ENCODE results near the gene TRAF3IP1.

The TRAF3IP1 gene

GRCh38 chr2:238336793-238337444, 16.6 kb downstream of the TRAF3IP1 start:
- H3K4me3 ChIP-seq (ENCODE audit: low read depth, low read length), result no peak overlapping the region
- TF ChIP-seq, protein P1, sequence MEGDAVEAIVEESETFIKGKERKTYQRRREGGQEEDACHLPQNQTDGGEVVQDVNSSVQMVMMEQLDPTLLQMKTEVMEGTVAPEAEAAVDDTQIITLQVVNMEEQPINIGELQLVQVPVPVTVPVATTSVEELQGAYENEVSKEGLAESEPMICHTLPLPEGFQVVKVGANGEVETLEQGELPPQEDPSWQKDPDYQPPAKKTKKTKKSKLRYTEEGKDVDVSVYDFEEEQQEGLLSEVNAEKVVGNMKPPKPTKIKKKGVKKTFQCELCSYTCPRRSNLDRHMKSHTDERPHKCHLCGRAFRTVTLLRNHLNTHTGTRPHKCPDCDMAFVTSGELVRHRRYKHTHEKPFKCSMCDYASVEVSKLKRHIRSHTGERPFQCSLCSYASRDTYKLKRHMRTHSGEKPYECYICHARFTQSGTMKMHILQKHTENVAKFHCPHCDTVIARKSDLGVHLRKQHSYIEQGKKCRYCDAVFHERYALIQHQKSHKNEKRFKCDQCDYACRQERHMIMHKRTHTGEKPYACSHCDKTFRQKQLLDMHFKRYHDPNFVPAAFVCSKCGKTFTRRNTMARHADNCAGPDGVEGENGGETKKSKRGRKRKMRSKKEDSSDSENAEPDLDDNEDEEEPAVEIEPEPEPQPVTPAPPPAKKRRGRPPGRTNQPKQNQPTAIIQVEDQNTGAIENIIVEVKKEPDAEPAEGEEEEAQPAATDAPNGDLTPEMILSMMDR (IDR thresholded peaks at IDR 0.05; ENCODE audit: insufficient read depth, low read length, missing control alignments), result no peak
- no peak for DNase-seq (ENCODE audit: low read depth, low spot score)
- ChIA-PET POLR2A (interaction anchor here (0.5 kb wide), 1 partner anchor 34 kb away, joined by 3 read pairs; no protein-coding TSS in a partner anchor), CTCF (interaction anchor here (1.0 to 1.4 kb wide), 3 partner anchors 8 to 21 kb away, joined by 3 to 4 read pairs (median 3); no protein-coding TSS in a partner anchor)

DNA sequence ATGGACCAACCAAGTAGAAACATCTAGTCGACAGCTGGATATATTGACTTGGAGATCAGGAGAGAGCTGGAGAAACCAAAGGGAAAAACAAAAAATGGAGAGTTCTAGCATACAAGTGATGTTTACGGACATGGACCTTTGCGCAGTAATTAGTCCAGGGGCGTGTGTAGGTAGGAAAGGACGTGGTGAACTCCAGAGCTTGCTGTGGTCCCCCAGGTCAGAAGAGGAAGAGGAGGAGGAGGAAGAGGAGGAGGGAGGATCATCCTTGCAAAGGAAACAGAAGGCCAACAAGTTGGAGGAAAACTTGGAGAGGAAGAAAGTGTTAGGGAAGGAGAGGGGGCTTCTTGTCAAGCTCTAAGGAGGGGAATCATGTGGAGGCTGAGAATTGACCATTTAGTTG, 17.5 kb downstream of the TRAF3IP1 start:
- ChIA-PET POLR2A (interaction anchor here (0.5 kb wide), 1 partner anchor 33 kb away, joined by 3 read pairs; no protein-coding TSS in a partner anchor), CTCF (interaction anchor here (1.1 to 1.6 kb wide), 2 partner anchors 8 to 20 kb away, joined by 3 to 4 read pairs; no protein-coding TSS in a partner anchor)
- no peak overlapping the region for H3K4me3 ChIP-seq (ENCODE audit: low read depth, low read length)
- TF ChIP-seq, protein P1 (IDR thresholded peaks at IDR 0.05; ENCODE audit: insufficient read depth, low read length, missing control alignments), result no peak
- no peak for DNase-seq (ENCODE audit: low read depth, low spot score)

- TF ChIP-seq, protein P1 (IDR thresholded peaks at IDR 0.05; ENCODE audit: insufficient read depth, low read length, missing control alignments), result no peak
- ChIA-PET POLR2A (no interaction called here), CTCF (interaction anchor here (1.1 to 1.6 kb wide), 2 partner anchors 9 to 19 kb away, joined by 3 to 4 read pairs; no protein-coding TSS in a partner anchor)
- no peak overlapping the region for H3K4me3 ChIP-seq (ENCODE audit: low read depth, low read length)
- DNase-seq (ENCODE audit: low read depth, low spot score), result no peak
These were observed 18.5 kb downstream of the TRAF3IP1 start for GRCh38 chr2:238338710-238339394.

DNA sequence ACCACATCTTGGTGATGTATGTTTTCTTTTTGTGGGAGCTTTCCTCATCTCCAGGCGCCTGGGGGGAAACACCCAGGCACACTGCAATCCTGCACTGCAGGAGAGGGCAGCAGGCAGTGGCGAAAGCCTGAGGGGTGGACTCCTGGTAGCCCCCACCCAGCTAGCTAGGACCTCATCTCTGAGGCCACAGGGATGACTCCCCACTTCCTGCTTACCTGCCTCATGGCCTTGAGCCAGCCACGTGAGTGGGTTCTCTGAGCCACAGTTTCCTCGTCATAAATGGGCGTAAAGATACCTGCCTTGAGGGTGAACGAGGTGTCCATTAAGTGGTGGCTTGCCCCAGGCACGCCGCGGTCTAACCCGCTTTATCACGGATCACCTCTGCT, 19.1 kb downstream of the TRAF3IP1 start:
- DNase-seq (ENCODE audit: low read depth, low spot score), result no peak
- CTCF ChIA-PET, result no interaction called here
- POLR2A ChIA-PET, result no interaction called here
- TF ChIP-seq, protein P1 (IDR thresholded peaks at IDR 0.05; ENCODE audit: insufficient read depth, low read length, missing control alignments), result no peak
- H3K4me3 ChIP-seq (ENCODE audit: low read depth, low read length), result no peak overlapping the region

DNA sequence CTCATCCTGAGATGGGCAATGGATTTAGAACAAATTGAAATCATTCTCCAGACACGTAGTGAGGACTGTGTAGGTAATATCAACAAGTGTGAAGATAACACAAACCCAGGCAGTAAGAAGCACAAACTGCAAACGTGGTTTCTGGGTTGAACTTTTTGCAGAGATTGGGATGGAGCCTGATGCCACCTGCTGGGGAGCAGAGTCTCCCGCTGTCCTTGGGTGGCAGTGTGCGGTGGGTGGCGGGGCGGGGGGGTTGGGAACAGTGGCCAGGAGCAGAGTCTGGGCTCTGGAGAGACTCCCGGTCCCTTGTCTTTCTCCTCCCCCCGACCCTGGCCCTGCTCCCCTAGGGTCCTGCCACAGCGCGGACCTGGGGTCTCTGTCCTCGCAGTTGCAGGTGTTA, 19.5 kb downstream of the TRAF3IP1 start:
- ChIA-PET POLR2A (no interaction called here), CTCF (interaction anchor here (0.7 kb wide), 1 partner anchor 9 kb away, joined by 3 read pairs; no protein-coding TSS in a partner anchor)
- TF ChIP-seq, protein P1 (IDR thresholded peaks at IDR 0.05; ENCODE audit: insufficient read depth, low read length, missing control alignments), result no peak
- no peak overlapping the region for H3K4me3 ChIP-seq (ENCODE audit: low read depth, low read length)
- no peak for DNase-seq (ENCODE audit: low read depth, low spot score)

GRCh38 chr2:238341536-238341935, 21.2 kb downstream of the TRAF3IP1 start:
- H3K4me3 ChIP-seq (ENCODE audit: low read depth, low read length), result no peak overlapping the region
- CTCF ChIA-PET, result interaction anchor here (1.1 to 1.4 kb wide), 2 partner anchors 16 to 20 kb away, joined by 4 to 5 read pairs; no protein-coding TSS in a partner anchor
- TF ChIP-seq, protein P1 (IDR thresholded peaks at IDR 0.05; ENCODE audit: insufficient read depth, low read length, missing control alignments), result no peak
- no peak for DNase-seq (ENCODE audit: low read depth, low spot score)
- POLR2A ChIA-PET, result interaction anchor here (0.6 kb wide), 1 partner anchor 10 kb away, joined by 3 read pairs; no protein-coding TSS in a partner anchor
